WTC11 (cell line): Measurements from ENCODE around the gene CRACDL.

ENCODE experiments used
- CREM ChIP-seq: sonication (generic); formaldehyde crosslinking; IDR thresholded peaks from 2 replicates; pipeline ENCODE4 v1.8.1; 2022; ENCODE audit warnings: mild to moderate bottlenecking, missing genetic modification reagents, moderate library complexity
- ESRRA ChIP-seq: sonication (generic); formaldehyde crosslinking; IDR thresholded peaks from 2 replicates; pipeline ENCODE4 v1.8.1; 2022; ENCODE audit warnings: mild to moderate bottlenecking, missing genetic modification reagents, borderline replicate concordance
- FOXJ3 ChIP-seq: sonication (generic); formaldehyde crosslinking; IDR thresholded peaks from 2 replicates; pipeline ENCODE4 v1.9.0; 2021; ENCODE audit warnings: missing genetic modification reagents, mild to moderate bottlenecking, borderline replicate concordance
- TCF7 ChIP-seq: sonication (generic); formaldehyde crosslinking; IDR thresholded peaks from 2 replicates; pipeline ENCODE4 v1.8.0; 2022; ENCODE audit warnings: mild to moderate bottlenecking, low read depth, missing genetic modification reagents, moderate library complexity
- TF ChIP-seq, protein P1 (sequence below): fragments of 200-600 bp; IDR thresholded peaks from 2 replicates; pipeline ENCODE4 v1.8.0; 2022; ENCODE audit warnings: antibody characterized with exemption
- TF ChIP-seq, protein P2 (sequence below): sonication (generic); formaldehyde crosslinking; IDR thresholded peaks from 2 replicates; pipeline ENCODE4 v1.8.1; 2022; ENCODE audit warnings: mild to moderate bottlenecking, moderate library complexity, missing genetic modification reagents

DNA sequence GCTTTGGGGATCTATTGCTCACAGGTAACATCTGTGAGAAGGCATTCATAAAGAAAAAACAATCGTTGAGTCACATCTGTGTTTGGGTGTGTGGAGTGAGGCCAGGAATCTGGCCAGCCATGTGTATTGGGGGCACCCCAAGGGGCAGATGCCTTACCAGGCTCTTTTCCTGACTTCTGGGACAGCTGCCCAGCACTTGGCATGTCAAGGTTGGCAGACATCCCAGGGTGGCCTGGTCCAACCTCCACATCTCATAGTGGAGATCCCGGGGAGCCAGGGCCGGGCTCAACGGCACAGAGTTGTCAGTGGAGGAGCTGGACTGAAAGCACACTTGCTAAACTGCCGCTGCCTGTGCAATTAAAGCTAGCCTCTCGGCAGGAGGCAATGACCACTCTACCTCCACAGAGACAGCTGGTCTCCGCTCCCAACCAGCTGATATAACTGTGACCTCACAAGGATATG, 129.8 kb downstream of the CRACDL start:
- TF ChIP-seq TCF7 (CRISPR knock-in tag) (no peak), ESRRA (CRISPR knock-in tag) (no peak), FOXJ3 (CRISPR knock-in tag) (no peak), CREM (no peak)
- TF ChIP-seq, protein P1, sequence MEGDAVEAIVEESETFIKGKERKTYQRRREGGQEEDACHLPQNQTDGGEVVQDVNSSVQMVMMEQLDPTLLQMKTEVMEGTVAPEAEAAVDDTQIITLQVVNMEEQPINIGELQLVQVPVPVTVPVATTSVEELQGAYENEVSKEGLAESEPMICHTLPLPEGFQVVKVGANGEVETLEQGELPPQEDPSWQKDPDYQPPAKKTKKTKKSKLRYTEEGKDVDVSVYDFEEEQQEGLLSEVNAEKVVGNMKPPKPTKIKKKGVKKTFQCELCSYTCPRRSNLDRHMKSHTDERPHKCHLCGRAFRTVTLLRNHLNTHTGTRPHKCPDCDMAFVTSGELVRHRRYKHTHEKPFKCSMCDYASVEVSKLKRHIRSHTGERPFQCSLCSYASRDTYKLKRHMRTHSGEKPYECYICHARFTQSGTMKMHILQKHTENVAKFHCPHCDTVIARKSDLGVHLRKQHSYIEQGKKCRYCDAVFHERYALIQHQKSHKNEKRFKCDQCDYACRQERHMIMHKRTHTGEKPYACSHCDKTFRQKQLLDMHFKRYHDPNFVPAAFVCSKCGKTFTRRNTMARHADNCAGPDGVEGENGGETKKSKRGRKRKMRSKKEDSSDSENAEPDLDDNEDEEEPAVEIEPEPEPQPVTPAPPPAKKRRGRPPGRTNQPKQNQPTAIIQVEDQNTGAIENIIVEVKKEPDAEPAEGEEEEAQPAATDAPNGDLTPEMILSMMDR: no peak
- TF ChIP-seq, protein P2, sequence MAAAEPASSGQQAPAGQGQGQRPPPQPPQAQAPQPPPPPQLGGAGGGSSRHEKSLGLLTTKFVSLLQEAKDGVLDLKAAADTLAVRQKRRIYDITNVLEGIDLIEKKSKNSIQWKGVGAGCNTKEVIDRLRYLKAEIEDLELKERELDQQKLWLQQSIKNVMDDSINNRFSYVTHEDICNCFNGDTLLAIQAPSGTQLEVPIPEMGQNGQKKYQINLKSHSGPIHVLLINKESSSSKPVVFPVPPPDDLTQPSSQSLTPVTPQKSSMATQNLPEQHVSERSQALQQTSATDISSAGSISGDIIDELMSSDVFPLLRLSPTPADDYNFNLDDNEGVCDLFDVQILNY (CRISPR knock-in tag): no peak
